ENCODE data around the gene SLA2. TPM values are rescaled to one million over a fixed set of nuclear protein-coding genes. Genes with fewer than 3 reads are reported as not detected.

Gene SLA2
- total RNA-seq, 1 experiment from 2014 or later = not detected

DNA sequence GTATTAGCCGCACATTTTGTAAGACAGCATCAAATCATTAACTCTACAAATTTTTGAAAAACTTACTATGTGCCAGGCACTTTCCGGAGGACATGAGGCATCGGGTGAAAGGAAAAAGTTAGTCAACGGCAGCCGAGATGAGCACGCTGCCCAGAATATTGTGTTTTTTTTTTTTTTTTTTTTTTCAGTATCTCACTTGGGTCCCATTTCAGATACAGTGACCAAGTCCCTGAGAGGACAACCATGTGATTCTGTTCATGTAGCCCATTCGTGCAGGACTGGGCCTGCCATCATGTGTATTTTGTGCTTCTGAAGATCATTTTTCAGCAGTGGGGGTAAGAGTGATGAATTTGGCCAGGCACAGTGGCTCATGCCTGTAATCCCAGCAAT, 1.3 kb downstream of the SLA2 start:
- intact Hi-C loops (cut with micrococcal nuclease; ENCODE audit: unreplicated experiment) = no loop called here
- no peaks in the 10 kb centered on the region for H3K36me3 ChIP-seq (ENCODE audit: low read depth)
- no TSS peak for BruUV-seq (replicated peaks)

GRCh38 chr20:36644032-36644705, 1.8 kb downstream of the SLA2 start:
- H2AFZ ChIP-seq = no peak overlapping the region
- no peaks in the 10 kb centered on the region for H3K79me2 ChIP-seq (ENCODE audit: low read depth)
- H3K4me3 ChIP-seq = no peak overlapping the region
- DNase-seq = no peak
- no peaks in the 10 kb centered on the region for H4K20me1 ChIP-seq (ENCODE audit: insufficient read depth)
- H3F3A ChIP-seq (ENCODE audit: insufficient read depth, low read depth) = peaks cover 3% of the 10 kb centered on the region; the same call in 1 of the 2 replicates
- H3K4me1 ChIP-seq (replicated peaks; ENCODE audit: insufficient read depth) = peaks cover 7% of the 10 kb centered on the region; the same call in 1 of the 2 replicates
- H3K9me3 ChIP-seq (ENCODE audit: insufficient read depth, low read depth) = no peaks in the 10 kb centered on the region
- no peaks in the 10 kb centered on the region for H3K27me3 ChIP-seq (ENCODE audit: insufficient read depth, low read depth)
- BruUV-seq (replicated peaks) = no TSS peak
- ChIA-PET POLR2A (ENCODE audit: unreplicated experiment) (no interaction called here), CTCF (no interaction called here)
- H3K4me2 ChIP-seq = no peak overlapping the region
- intact Hi-C loops (cut with micrococcal nuclease; ENCODE audit: unreplicated experiment) = no loop called here
- no peaks in the 10 kb centered on the region for H3K9me2 ChIP-seq (ENCODE audit: insufficient read depth)
- H3K36me3 ChIP-seq (ENCODE audit: low read depth) = no peaks in the 10 kb centered on the region
- no peak for TF ChIP-seq EZH2 (IDR thresholded peaks at IDR 0.05; ENCODE audit: low read depth)
- TF ChIP-seq CTCF (conservative IDR thresholded peaks at IDR 0.05) = no peak
- H3K27ac ChIP-seq = no peak overlapping the region

More for the DNA sequence above, 1.3 kb downstream of the SLA2 start:
- Histone ChIP-seq H4K20me1 (ENCODE audit: insufficient read depth) (no peaks in the 10 kb centered on the region), H3K79me2 (ENCODE audit: low read depth) (no peaks in the 10 kb centered on the region), H3K9me3 (ENCODE audit: insufficient read depth, low read depth) (no peaks in the 10 kb centered on the region), H3K9me2 (ENCODE audit: insufficient read depth) (no peaks in the 10 kb centered on the region), H3K27me3 (ENCODE audit: insufficient read depth, low read depth) (no peaks in the 10 kb centered on the region), H2AFZ (no peak overlapping the region), H3K4me2 (no peak overlapping the region), H3K4me3 (no peak overlapping the region), H3K4me1 (replicated peaks; ENCODE audit: insufficient read depth) (peaks cover 7% of the 10 kb centered on the region; the same call in 1 of the 2 replicates), H3F3A (ENCODE audit: insufficient read depth, low read depth) (peaks cover 3% of the 10 kb centered on the region; the same call in 1 of the 2 replicates), H3K27ac (no peak overlapping the region)
- no peak for TF ChIP-seq EZH2 (IDR thresholded peaks at IDR 0.05; ENCODE audit: low read depth)
- no peak for TF ChIP-seq CTCF (conservative IDR thresholded peaks at IDR 0.05)
- DNase-seq = no peak
- CTCF ChIA-PET = no interaction called here
- POLR2A ChIA-PET (ENCODE audit: unreplicated experiment) = no interaction called here

- no peaks in the 10 kb centered on the region for H4K20me1 ChIP-seq (ENCODE audit: insufficient read depth)
- H3K36me3 ChIP-seq (ENCODE audit: low read depth) = no peaks in the 10 kb centered on the region
- H3K79me2 ChIP-seq (ENCODE audit: low read depth) = no peaks in the 10 kb centered on the region
- H3K9me3 ChIP-seq (ENCODE audit: insufficient read depth, low read depth) = no peaks in the 10 kb centered on the region
- no peaks in the 10 kb centered on the region for H3K27me3 ChIP-seq (ENCODE audit: insufficient read depth, low read depth)
- CTCF ChIA-PET = no interaction called here
- no peaks in the 10 kb centered on the region for H3K9me2 ChIP-seq (ENCODE audit: insufficient read depth)
- no peak overlapping the region for H3K4me2 ChIP-seq
- H3F3A ChIP-seq (ENCODE audit: insufficient read depth, low read depth) = peaks cover 3% of the 10 kb centered on the region; the same call in 1 of the 2 replicates
- DNase-seq = no peak
- intact Hi-C loops (cut with micrococcal nuclease; ENCODE audit: unreplicated experiment) = no loop called here
- TF ChIP-seq CTCF (conservative IDR thresholded peaks at IDR 0.05) = no peak
- no peak for TF ChIP-seq EZH2 (IDR thresholded peaks at IDR 0.05; ENCODE audit: low read depth)
- POLR2A ChIA-PET (ENCODE audit: unreplicated experiment) = no interaction called here
- H3K4me3 ChIP-seq = no peak overlapping the region
- no peak overlapping the region for H3K27ac ChIP-seq
- H3K4me1 ChIP-seq (replicated peaks; ENCODE audit: insufficient read depth) = peaks cover 7% of the 10 kb centered on the region; the same call in 1 of the 2 replicates
- no TSS peak for BruUV-seq (replicated peaks)
- no peak overlapping the region for H2AFZ ChIP-seq
Observed at GRCh38 chr20:36642136-36642535, 3.9 kb downstream of the SLA2 start.

All from PC-9 (cell line).